Esophagus squamous epithelium (tissue), 4 donors: Measurements from ENCODE around the gene HOXD8.

Experiments
- POLR2A ChIP-seq, 4 donors: fragments of 450-650 bp; IDR thresholded peaks; one replicate each; pipeline ENCODE4 v1.6.1; 2017; ENCODE audit warnings: antibody characterized with exemption in 4 of 4, mild to moderate bottlenecking in 4 of 4, moderate library complexity in 3 of 4
- TF ChIP-seq, protein P1 (sequence below), 6 experiments: fragments of 450-650 bp in 4 of 6; fragments of 200-600 bp in 2 of 6; sonication (generic) in 2 of 6; IDR thresholded peaks; one replicate each; pipeline ENCODE4 v1.5.1; 2016 to 2019; ENCODE audit warnings: antibody characterized with exemption in 6 of 6, mild to moderate bottlenecking in 4 of 6, moderate library complexity in 4 of 6

DNA sequence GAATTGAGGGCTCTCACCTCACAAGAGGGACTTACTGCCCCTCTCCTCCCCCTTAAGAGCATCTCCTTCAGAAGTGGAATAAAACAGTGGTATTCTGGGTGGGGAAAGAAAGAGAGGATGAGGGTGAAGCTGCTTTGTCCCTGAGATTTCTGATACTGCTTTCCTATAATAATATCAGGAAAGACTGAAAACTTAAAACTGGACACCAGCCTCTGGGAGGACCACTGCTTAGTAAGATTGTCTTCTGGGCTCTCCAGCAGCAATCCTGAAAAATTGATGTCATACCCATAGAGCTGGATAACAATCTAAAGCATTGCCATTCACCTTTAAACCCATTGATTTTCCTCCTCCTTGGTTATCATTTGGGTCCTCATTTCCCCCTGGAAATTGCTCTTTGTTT is 17.1 kb downstream of the HOXD8 start:
- TF ChIP-seq, protein P1, sequence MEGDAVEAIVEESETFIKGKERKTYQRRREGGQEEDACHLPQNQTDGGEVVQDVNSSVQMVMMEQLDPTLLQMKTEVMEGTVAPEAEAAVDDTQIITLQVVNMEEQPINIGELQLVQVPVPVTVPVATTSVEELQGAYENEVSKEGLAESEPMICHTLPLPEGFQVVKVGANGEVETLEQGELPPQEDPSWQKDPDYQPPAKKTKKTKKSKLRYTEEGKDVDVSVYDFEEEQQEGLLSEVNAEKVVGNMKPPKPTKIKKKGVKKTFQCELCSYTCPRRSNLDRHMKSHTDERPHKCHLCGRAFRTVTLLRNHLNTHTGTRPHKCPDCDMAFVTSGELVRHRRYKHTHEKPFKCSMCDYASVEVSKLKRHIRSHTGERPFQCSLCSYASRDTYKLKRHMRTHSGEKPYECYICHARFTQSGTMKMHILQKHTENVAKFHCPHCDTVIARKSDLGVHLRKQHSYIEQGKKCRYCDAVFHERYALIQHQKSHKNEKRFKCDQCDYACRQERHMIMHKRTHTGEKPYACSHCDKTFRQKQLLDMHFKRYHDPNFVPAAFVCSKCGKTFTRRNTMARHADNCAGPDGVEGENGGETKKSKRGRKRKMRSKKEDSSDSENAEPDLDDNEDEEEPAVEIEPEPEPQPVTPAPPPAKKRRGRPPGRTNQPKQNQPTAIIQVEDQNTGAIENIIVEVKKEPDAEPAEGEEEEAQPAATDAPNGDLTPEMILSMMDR (IDR thresholded peaks at IDR 0.05) = no peak
- TF ChIP-seq POLR2A (IDR thresholded peaks at IDR 0.05) = no peak
